ENCODE measurements around the gene HMGCS2.

HMGCS2 gene

DNA sequence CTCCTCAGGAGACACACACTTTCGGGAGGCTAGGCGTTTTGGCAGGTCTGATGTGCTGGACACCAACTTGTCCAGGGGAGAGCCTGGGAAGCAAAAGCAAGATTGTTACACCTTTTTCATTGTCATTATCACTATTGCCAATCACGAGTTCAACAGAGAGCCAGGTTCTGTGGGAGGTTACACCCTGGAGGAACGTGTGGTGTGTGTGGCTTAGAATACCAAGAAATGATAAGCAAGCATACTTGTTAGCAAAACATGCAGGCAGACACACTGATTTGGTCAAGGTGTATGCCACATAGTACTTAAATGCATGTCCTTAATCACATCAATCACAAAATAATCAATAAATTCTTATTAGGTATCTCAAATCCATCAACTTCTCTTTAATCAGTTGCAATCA, 16.1 kb downstream of the HMGCS2 start:
- no peak for DNase-seq

GRCh38 chr1:119748040-119748439, 20.7 kb downstream of the HMGCS2 start:
- no peak for DNase-seq

GRCh38 chr1:119747451-119747850, 21.3 kb downstream of the HMGCS2 start:
- DNase-seq: no peak

GRCh38 chr1:119745034-119745433, 23.7 kb downstream of the HMGCS2 start:
- no peak for DNase-seq

DNA sequence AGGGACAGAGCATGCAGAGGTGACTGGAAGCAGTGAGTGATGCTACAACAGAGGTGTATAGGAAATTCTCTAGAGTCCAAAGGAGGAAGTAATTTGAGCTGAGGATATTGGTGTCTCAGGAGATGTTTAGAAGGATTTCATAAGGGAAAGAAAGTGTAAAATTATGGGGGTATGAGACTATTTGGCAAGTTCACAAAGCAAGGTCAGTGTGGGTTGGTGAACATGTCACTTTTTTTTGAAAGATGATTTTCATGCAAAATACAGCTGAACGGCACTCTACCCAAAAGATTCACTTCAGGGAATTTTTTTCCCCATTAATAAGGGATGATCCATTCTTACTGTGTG, 24.1 kb downstream of the HMGCS2 start:
- DNase-seq: no peak

DNA sequence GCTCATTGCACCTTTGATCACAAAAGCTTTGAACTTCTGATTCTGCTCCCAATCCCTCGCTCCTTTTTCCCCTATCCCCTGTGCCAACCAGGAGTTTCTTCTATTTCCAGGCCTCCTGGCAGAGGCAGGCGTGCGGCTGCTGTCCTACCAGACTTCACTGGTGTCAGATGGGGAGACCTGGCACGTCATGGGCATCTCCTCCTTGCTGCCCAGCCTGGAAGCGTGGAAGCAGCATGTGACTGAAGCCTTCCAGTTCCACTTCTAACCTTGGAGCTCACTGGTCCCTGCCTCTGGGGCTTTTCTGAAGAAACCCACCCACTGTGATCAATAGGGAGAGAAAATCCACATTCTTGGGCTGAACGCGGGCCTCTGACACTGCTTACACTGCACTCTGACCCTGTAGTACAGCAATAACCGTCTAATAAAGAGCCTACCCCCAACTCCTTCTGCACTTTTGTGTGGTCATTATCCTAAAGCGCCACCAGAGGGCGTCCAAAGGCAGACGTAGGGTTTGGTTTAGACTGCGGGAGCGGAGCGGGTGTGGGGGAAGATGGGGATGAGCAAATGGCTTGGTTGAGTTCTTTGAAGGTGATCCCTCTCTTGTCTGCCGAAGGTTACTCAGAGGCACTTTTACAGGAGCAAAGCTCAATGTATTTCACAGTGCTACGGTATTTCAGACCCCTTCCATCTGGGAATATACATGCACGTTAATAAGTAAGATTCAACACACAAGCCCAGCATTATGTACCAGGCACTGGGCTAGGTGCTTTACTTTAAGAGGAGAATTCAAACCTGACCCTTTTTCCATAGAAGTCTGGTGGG, 24.7 kb downstream of the HMGCS2 start:
- peak in 2 of 4 experiments; percentile 2 to 22 for DNase-seq

- DNase-seq: no peak
Observed at GRCh38 chr1:119743308-119743707, 25.4 kb downstream of the HMGCS2 start.

GRCh38 chr1:119742677-119743076, 26.0 kb downstream of the HMGCS2 start:
- DNase-seq: no peak

DNA sequence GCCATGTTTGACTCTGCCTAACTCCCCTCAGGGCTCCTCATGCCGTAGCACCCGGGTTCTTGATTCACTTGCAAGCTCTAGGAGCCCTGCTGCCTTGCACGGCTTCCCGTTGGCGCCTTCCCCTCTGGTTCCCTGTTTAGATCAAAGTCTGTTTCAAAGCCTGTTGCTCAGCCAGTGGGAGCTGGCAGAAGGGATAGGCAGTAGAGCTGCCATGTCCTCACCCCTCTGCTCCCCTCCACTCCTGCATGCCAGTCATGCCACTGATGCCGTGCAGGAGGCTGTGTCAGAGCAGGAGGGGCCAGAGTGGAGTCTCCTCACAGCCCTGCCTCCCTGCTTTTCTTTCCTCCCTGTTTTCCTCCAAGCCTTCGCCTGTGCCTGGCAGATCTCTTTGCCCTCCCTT, 26.5 kb downstream of the HMGCS2 start:
- no peak for DNase-seq

DNA sequence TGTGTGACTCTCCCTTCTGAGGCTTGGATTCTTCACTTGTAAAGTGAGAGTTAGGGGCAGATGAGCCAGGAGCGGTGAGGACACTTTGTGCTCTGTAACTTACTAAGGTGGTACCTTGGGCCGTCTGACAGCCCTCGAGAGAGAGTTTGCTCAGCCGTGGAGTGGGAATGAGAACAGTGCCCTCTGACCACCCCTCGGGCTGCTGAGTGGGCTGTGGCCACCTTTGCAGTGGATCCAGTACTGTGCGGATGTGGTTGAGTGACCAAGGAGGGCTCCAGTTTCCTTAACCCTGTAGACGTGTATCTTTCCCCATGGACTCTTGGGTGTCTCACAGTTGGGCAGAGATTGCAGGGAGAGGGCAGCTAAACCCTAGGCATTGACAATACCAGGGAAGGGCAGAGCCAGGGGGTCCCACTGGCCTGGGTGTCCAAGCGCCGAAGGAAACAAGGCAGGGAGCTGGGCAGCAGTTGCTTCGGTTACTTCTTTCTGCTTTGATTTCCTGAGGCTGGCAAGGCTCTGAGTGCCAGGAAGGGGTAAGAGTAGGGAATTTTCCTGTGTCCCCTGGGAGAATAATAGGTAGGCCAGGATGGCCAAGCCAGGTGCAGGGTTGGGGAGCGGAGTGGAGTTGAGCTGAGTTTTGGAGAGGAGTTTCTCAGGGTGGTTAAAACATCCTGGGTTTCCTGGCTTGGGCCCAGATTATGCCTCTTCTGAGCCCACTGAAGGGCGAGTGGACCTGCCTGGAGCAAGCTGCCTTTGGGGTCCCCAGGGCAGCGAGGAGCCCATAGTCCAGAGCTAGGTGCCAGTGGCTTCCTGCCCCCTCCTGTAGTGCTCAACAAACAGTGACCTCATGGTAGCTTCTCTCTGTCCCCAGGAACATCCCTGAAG, 27.6 kb downstream of the HMGCS2 start:
- DNase-seq: no peak

DNA sequence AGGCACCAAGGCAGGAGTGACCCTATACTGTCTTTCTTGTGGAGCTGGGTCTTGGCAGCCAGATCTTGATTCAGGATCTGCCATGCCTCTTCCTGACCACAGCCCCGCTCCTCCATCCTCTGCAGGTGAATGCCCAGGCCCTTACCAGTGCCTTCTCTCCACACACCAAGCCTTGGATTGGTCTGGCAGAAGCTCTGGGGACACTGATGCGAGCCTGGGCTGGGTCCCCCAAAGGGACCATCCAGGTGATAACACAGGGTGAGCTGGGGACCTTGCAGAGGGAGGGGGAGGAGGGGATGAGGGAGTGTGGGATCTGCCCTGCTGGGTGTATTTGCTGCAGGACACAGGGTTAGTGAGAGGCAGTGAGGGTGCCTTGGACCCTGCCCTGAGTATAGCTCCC, 28.4 kb downstream of the HMGCS2 start:
- no peak for DNase-seq

DNA sequence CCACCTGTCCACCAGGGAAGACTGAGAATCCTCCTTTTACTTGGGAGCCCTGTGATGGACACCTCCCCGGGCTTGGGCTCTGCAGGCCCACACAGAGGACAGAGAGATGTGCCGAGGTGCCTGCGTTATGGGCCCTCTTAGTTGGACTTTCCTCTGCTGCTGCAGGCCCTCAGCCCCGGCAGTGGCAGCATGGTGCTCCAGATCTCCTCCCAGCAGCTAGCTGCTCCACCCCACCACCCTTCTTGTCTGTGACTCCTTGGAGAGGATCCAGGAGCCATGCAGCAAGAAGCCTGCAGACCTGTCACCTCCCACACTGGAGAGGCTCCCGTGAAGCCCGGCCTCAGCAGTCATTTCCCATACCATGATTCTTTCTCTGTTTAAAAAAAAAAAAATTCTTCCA, 29.6 kb downstream of the HMGCS2 start:
- no peak for DNase-seq

DNA sequence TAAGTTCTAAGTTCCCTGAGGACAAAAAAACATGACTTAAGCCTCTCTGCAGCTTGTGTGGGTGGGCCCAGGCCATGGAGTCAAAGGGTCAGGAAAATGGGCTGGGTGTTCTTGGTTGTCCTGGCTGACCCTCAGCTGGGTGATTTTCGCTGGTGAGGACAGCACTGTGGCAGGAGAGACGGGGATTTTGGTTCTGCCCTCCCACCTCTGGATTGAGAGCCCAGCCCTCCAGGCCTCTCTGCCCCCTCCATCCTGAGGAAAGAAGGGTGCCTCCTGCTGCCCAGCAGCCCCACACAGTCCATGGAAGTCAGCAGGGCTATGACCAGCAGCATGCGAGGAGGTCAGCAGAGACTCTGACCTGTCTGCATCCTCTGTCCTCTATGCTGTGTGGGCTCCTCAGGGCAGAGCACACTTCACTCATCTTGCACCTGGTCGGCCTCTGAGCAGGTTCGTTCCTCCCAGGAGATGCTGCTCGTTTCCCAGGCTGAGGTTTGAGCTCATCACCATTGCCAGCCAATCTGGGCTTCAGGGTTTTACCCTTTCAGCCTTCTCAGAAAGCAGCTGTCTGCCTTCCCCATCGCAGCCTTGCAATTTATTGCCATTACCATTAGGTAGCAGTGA, 30.5 kb downstream of the HMGCS2 start:
- no peak for DNase-seq

DNA sequence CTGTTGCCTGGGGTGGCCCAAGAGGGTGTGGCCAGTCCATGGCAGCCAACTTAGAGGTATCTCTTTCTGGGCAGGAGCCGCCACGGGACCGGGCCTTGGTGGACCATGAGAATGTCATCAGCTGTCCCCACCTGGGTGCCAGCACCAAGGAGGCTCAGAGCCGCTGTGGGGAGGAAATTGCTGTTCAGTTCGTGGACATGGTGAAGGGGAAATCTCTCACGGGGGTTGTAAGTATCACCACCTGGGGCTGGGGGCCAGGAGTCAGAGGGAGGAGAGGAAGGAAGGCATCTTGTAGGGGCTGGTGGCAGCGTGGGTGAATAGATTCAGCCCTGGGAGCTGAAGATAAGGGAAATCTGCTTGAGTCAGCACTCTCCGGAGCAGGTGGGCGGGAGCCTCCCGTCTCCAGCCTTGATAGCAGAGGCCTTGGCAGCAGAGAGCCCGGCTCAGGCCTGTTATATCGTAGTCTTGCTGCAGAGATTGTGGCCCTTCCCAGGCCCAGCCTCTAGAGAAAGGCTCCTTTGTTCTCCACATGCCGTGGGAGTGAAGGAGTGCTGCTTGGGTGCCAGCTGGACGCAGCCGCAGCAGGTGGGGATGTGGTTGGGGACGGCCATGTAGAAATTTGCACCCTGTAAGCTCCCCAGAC, 31.5 kb downstream of the HMGCS2 start:
- no peak for DNase-seq

- no peak for DNase-seq
Observed at GRCh38 chr1:119736649-119737039, 32.1 kb downstream of the HMGCS2 start.

DNA sequence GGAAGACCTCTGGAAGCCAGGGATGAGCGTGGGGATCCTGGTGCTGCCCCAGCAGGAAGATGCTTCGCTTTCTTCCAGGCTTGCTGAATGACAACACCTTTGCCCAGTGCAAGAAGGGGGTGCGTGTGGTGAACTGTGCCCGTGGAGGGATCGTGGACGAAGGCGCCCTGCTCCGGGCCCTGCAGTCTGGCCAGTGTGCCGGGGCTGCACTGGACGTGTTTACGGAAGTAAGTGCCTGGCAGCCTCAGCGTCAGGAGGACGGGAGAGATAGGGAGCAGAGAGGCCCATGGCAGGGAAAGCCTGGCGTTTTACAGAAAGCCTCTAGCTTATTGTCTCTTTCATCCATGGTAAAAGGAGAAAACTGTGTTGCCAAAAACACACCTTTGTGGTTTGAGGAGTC, 33.5 kb downstream of the HMGCS2 start:
- no peak for DNase-seq

DNA sequence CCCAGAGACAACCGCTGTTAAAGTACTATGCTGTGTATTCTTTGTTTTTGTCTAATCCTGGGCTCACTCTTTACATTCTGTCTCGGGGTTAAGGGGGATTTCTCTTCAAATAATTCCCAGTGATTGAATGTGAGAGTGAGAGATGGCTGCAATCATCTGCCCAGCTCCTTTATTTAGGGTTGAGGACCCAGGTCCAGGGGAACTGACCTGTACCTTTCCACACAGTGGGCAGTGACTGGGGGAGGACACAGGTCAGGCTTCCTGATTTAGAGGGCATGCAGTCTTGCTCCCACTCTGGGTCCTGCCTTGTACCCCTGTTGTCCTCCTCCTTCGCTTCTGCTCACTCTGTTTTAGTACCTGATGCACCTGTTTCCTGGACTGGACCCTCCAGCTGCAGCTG, 35.0 kb downstream of the HMGCS2 start:
- DNase-seq: no peak

- DNase-seq: no peak
Observed at GRCh38 chr1:119732465-119733168, 36.1 kb downstream of the HMGCS2 start.

- DNase-seq: no peak
Observed at GRCh38 chr1:119731741-119732430, 36.8 kb downstream of the HMGCS2 start.

GRCh38 chr1:119731060-119731459, 37.6 kb downstream of the HMGCS2 start:
- DNase-seq: no peak

DNA sequence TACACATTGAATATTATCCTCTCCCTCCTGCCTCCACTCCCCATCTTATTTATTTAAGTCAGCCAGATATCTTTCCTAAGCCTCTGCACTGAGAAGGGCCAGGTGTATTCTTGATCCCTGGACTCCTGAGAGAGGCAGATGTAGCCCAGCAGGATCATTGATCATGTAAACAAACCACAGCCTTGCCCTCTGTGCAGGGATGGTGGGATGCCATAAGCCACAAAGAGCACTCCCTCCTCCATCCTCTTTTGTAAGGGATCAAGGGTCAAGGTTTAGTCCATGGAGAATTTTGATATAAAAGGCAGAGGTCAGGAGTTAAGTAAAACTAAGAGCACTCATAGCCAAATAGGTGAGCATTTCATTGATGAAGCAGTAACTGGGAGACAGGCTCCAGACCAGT, 39.7 kb downstream of the HMGCS2 start:
- no peak for DNase-seq

GRCh38 chr1:119727991-119728390, 40.7 kb downstream of the HMGCS2 start:
- DNase-seq: no peak

Measured in activated naive CD4-positive, alpha-beta T cell (primary cell).